BJ (cell line): ENCODE measurements around the gene CNDP2. TPM values are rescaled to one million over a fixed set of nuclear protein-coding genes. Genes with fewer than 3 reads are reported as not detected.

Experiments used
- CTCF ChIA-PET: fragments of 350-600 bp; formaldehyde crosslinking; extraction: SDS; loops from one replicate; lab custom pipeline; 2021; ENCODE audit warnings: antibody characterized with exemption, inconsistent platforms; lab: Yijun Ruan, JAX
- POLR2A ChIA-PET: fragments of 300-600 bp; sonication (Branson Sonifier 250); formaldehyde crosslinking; extraction: SDS; loops from one replicate; lab custom pipeline; 2021; ENCODE audit warnings: antibody characterized with exemption; lab: Charles Lee
- DNase-seq: peaks from one replicate; pipeline ENCODE4 v3.0.0-alpha.2; 2011; ENCODE audit warnings: low read depth
- H3K27me3 ChIP-seq: 2 replicates; pipeline ENCODE4 v1.6.0; 2011; ENCODE audit warnings: low read length; ENCODE audit not compliant: control insufficient read depth, insufficient read depth
- H3K36me3 ChIP-seq: 2 replicates; pipeline ENCODE4 v1.5.1; 2011; ENCODE audit warnings: low read length; ENCODE audit not compliant: control insufficient read depth, insufficient read depth
- H3K4me3 ChIP-seq: 2 replicates; pipeline ENCODE4 v1.5.1; 2011; ENCODE audit warnings: low read depth, mild to moderate bottlenecking, control low read depth, low read length
- polyA plus RNA-seq: library from polyadenylated mRNA; depleted of rRNA; stranded (reverse); fragments of >200 nt; gene quantifications from 2 replicates; pipeline ENCODE4 v1.2.3, GENCODE V29; 2011
- TF ChIP-seq, protein P1 (sequence below): IDR thresholded peaks from 2 replicates; pipeline ENCODE4 v1.5.1; 2011; ENCODE audit warnings: low read depth, mild to moderate bottlenecking, control low read depth, inconsistent platforms, low read length, moderate library complexity; ENCODE audit not compliant: insufficient read depth

The CNDP2 gene
- polyA plus RNA-seq, 1 experiment: 99.4 TPM

DNA sequence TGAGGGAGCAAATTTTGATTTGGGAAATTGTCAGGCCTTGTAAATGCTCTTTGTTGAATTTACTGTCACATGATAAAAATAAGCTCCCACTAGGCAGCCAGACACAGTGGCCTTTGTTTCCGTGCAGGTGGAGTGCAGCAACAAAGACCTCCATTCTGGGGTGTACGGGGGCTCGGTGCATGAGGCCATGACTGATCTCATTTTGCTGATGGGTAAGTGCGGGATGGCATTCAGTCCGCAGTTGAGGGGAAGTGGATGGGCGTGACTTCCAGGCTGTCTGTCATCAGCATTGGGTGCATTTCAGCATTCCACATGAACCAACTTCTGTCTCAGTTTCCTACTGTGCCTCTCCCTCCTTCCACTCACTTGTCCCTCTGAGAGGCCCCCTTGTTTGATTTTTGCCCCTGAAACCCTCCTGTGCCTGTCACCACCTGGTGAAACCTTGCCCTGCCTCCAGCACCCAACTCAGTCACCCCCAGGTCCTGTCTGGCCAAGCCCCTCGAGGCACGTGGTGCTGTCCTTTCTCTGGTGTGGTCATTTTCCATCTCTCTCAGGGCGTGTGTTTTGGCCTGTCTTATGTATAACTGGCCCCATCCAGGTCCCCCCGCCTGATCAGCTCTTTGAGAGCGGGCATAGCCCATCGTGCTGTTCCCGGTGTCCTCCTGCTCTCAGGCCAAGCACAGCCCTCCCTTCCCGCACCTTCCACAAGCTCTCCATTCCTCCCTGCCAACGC lies 16.3 kb downstream of the CNDP2 start:
- Histone ChIP-seq H3K36me3 (peaks cover 38% of the 10 kb centered on the region), H3K4me3 (no peak overlapping the region), H3K27me3 (no peaks in the 10 kb centered on the region)
- CTCF ChIA-PET: no interaction called here
- DNase-seq: no peak
- POLR2A ChIA-PET: no interaction called here
- TF ChIP-seq, protein P1, sequence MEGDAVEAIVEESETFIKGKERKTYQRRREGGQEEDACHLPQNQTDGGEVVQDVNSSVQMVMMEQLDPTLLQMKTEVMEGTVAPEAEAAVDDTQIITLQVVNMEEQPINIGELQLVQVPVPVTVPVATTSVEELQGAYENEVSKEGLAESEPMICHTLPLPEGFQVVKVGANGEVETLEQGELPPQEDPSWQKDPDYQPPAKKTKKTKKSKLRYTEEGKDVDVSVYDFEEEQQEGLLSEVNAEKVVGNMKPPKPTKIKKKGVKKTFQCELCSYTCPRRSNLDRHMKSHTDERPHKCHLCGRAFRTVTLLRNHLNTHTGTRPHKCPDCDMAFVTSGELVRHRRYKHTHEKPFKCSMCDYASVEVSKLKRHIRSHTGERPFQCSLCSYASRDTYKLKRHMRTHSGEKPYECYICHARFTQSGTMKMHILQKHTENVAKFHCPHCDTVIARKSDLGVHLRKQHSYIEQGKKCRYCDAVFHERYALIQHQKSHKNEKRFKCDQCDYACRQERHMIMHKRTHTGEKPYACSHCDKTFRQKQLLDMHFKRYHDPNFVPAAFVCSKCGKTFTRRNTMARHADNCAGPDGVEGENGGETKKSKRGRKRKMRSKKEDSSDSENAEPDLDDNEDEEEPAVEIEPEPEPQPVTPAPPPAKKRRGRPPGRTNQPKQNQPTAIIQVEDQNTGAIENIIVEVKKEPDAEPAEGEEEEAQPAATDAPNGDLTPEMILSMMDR: no peak

DNA sequence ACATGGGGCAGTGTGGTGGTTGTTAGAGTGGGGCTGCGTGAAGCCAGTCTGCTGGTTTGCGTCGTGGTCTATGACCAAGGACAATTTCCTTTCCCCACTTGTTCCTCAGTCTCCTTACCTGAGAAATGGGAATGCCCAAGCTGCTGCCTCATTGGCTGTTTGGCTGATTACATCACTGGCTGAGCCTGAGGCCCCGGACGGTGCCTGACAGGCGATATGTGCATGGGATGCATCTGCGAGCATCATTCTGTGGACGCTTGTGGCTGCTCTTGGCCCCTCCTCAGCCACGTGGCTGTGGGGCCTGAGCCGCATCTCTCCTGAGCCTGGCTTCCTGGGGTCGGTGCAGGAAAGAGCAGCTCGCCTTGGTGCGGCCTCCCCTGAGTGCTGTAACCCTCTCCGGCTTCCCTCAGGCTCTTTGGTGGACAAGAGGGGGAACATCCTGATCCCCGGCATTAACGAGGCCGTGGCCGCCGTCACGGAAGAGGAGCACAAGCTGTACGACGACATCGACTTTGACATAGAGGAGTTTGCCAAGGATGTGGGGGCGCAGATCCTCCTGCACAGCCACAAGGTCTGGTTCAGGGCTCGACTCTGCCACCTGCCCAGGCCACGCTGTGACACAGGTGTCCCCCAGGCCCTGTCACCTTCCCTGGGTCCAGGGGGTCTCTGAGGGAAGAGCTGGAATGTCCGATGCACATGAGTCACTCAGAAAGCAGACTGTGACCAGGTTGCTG lies 17.2 kb downstream of the CNDP2 start:
- TF ChIP-seq, protein P1: no peak
- Histone ChIP-seq H3K36me3 (peaks cover 35% of the 10 kb centered on the region), H3K27me3 (no peaks in the 10 kb centered on the region), H3K4me3 (no peak overlapping the region)
- no peak for DNase-seq
- ChIA-PET POLR2A (no interaction called here), CTCF (no interaction called here)

DNA sequence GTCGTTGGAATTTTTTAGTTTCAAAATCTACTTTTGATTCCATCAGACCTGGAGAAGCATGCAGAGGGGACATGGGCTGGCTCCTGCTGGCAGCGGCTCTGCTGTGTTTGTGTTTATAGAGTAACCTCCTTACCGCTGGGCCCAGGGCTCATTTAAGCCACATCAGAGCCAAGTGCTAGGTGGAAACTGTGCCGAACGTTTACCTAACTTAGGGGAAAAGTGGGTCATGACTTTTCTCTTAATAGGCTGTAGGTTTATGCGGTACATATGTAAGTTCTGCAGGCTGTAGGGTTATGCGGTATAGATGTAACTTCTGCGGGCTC lies 17.7 kb downstream of the CNDP2 start:
- CTCF ChIA-PET: no interaction called here

DNA sequence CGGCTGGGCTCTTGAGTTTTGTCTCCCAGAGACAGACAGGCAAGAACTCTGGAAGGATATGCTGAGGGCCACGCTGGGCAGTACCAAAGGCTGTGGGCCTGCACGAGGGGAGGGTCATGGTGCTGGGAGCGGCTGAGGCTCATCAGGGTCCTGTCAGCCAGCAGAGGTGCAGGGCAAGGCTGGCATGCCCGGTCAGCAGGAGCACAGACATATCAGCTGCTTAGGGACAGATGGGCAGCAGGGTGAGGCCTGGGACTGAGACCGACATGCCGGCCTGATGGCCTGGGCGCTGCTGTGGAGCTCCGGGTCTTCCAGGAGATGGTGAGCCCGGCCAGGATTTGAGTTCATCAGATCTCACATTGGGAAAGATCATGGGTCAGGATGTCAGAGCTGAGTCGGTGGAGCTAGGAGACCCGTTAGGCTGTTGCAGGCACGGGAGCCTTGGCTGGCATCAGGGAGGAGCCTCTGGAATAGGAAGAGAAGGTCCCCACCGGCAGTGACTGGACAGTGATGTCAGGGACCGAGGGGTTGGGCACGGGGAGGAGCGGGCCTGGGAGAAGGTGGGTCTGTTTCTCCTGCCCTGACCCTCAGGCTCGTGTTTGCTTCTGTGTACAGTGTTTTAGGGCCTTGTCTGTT lies 18.8 kb downstream of the CNDP2 start:
- TF ChIP-seq, protein P1: no peak
- ChIA-PET CTCF (no interaction called here), POLR2A (no interaction called here)
- DNase-seq: no peak
- Histone ChIP-seq H3K36me3 (peaks cover 41% of the 10 kb centered on the region), H3K27me3 (no peaks in the 10 kb centered on the region), H3K4me3 (no peak overlapping the region)

More for the DNA sequence above, 17.7 kb downstream of the CNDP2 start:
- POLR2A ChIA-PET: no interaction called here
- TF ChIP-seq, protein P1: no peak
- DNase-seq: no peak
- no peak overlapping the region for H3K4me3 ChIP-seq
- peaks cover 36% of the 10 kb centered on the region for H3K36me3 ChIP-seq
- no peaks in the 10 kb centered on the region for H3K27me3 ChIP-seq

DNA sequence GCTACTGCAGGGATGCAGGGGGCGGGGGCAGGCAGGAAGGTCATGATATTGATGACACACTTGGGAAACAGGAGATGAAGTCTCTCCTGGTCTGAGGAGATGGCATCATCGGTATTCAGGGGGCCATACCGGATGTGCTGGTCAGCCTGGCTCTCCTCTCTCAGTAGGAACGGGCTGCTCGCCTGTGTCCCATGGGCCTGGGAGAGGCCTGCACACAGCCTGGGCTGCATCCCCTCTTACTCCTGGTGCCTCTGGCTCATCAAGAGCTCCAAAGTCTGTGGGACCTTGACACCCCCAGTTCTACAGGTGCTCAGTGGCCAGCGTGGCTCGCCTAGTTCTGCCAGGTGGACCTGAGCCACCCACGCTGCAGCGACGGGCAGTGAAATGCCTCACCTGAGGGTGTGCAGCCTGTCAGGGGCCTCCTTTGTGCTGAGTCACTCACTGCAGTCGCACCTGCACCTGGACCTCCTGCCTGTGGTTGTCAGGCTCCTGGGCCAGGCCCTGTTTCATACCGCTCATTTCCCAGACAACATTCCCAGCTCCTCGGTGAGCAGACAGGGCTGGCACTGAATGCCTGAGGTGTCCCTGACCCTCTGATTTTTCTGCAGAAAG lies 19.6 kb downstream of the CNDP2 start:
- POLR2A ChIA-PET: no interaction called here
- DNase-seq: no peak
- Histone ChIP-seq H3K36me3 (peaks cover 39% of the 10 kb centered on the region), H3K4me3 (no peak overlapping the region), H3K27me3 (no peaks in the 10 kb centered on the region)
- TF ChIP-seq, protein P1: no peak
- CTCF ChIA-PET: interaction anchor here (0.5 kb wide), 1 partner anchor 1082 kb away, joined by 4 read pairs; no protein-coding TSS in a partner anchor
